GM18873 (cell line): ENCODE results near the gene VPS4A.
"Not testable (repeated sequence)": the region's sequence is repeated elsewhere in the genome, so short reads cannot be mapped to it uniquely, and the experiment has no call there.

Experiments used
- ATAC-seq: cut with Tn5 transposase; IDR thresholded peaks from one replicate; pipeline ENCODE4 v1.9.1; 2021; ENCODE audit warnings: mild to moderate bottlenecking, moderate library complexity, moderate number of reproducible peaks; ENCODE audit not compliant: unreplicated experiment, low FRiP score

Gene VPS4A

DNA sequence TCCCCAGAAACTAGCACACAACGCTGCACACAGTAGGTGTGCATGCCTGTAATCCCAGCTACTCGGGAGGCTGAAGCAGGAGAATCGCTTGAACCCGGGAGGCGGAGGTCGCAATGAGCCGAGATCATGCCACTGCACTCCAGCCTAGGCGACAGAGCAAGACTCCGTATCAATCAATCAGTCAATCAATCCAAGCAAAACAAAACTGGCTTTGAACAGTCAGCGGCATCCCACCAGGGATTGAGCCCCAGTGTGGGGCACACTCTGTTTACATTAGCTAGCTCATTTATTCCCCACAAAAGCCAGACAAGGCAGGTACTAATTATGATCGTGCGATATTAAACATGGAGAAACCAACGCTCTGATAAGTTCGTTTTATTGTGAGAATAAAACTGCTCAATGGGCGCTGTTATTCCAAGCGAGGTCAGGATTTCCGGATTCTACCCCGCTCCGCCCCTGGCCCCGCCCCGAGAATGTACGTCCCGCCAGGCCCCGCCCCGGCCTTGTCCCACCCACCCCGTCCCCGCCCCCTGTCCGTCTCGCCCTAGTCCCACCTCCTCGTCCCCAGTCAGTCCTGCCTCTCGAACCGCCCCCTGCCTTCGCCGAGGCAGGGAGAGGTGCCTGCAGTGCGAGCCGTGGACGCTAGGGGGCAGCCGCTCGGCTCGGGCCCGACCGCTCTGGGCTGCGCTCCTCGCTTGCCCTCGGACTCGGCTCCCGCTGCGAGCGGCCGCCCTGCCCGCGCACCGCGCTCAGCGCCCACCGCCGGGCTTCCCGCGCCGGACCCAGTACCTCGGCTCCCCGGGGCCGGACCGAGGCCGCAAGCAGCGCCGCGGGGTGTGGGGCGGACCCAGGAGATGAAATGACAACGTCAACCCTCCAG, at the start of gene VPS4A:
TSS of gene VPS4A (plus strand) at position 698 of the 880 bp plus-strand sequence. CDS start at position 860, 162 bp downstream.
- peak; percentile 81 for ATAC-seq

DNA sequence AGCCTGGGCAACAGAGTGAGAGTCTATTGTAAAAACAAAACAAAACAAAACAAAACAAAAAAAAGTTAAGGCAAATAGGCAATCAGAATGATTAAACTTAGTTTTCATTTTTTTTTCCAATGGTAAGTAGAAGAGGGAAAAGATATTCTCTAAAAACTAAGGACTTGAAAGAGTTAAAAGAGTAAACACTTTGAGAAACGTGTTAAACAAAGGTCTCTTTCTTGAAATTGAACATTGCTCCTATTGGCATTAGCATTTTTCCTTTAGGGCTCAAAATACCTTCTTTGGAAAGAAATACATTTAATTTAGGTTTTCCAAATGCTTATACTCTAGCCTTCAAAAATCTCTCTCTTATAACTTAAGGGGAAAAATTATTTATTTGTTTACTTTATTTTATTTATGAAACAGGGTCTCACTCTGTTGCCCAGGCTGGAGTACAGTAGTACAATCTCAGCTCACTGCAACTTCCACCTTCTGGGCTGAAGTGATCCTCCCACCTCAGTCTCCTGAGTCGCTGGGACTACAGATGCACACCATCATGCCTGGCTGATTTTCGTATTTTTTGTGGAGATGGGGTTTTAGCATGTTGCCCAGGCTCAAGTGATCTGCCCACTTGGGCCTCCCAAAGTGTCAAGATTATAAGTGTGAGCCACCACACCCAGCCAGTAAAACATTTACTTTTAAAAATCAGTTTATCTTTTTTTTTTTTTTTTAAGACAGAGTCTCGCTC, 44.7 kb upstream of the VPS4A start:
- no peak for ATAC-seq

DNA sequence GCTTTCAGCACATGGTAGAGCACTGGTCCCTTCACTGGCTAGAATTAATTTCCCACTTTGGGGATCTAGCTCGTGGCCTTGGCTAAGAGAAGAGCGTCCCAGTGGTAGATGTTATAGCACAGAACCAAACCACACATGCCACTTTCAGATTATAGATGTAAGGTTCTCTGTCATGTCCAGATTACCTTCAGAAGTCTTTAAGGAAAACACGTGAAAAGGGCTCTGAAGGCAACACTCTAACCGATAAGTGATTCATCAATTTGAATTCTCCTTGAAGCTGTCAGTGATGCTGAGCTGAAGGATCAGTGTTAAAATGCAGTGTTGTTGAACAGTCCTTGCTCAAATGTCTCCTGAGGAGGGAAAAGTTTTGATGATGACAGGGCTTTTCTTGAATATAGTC, 43.5 kb upstream of the VPS4A start:
- no peak for ATAC-seq

DNA sequence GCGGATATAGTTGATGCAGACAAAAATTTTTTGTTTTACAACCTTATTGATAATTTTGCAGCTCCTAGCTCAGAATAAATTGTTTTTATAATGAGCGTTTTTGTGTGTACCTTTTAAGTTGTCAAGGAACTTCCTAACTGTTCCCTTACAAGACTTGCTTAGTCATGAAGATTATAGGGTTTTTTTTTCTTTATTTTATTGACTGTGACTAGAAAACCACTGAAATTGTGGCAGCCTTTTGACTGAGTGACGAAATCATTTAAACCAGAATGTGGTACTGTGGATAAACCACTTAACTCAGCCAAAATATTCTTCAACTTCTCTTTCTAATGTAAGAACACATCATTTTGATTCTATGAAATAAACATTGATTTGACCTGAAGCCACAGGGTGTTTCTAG, 40.8 kb upstream of the VPS4A start:
- no peak for ATAC-seq

DNA sequence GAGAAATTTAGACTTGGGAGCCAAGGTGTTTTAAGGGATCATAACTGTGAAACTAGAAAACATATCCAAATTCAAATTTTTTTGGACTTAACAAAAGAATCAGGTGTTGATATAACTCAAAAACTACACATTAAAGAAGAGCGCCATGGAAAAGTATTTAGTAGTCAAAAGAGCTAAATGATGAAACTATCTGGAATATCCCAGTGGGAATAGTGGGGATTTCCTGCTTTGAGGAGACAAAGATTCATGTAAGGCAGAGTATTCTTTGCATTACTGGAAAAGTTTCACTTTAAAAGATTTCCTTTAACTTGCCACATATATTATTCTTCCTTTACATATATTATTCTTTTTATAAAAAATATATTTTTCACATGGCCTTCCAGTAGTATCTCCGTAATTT, 40.3 kb upstream of the VPS4A start:
- no peak for ATAC-seq

DNA sequence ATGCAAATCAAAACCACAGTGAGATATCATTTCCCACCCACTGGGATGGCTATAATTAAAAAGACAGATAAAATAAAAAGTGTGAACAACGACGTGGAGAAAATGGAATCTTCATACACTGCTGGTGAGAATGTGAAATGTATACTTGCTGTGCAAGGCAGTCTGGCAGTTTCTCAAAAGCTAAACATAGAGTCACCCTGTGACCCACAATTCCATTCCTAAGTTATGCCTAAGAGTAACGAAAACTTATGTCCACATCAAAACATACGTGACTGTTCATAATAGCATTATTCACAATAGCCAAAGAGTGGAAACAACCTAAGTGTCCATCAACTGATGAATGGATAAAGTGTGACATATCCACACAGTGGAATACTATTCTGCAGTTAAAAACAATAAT, 38.1 kb upstream of the VPS4A start:
- ATAC-seq, result no peak

DNA sequence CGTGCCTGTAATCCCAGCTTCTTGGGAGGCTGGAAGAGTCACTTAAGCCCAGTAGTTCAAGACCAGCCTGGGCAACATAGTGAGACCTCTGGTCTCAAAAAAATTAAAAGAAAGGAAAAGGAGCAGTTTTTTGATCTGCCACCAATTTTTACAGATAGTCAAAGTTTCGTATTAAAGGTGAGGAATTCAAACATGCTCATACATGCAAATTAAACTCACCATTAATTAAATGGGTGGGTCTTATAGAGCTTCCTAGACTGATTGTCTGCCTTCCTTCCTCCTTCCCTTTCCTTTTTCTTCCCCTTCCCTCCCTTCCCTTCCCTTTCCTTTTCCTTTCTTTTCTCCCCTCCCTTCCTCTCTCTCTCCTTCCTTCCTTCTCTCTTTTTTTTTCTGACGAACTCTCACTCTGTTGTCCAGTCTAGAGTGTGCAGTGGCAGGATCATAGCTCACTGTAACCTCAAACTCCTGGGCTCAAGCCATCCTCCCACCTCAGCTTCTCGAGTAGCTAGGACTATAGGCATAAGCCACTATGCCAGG, 36.4 kb upstream of the VPS4A start:
- no peak for ATAC-seq

DNA sequence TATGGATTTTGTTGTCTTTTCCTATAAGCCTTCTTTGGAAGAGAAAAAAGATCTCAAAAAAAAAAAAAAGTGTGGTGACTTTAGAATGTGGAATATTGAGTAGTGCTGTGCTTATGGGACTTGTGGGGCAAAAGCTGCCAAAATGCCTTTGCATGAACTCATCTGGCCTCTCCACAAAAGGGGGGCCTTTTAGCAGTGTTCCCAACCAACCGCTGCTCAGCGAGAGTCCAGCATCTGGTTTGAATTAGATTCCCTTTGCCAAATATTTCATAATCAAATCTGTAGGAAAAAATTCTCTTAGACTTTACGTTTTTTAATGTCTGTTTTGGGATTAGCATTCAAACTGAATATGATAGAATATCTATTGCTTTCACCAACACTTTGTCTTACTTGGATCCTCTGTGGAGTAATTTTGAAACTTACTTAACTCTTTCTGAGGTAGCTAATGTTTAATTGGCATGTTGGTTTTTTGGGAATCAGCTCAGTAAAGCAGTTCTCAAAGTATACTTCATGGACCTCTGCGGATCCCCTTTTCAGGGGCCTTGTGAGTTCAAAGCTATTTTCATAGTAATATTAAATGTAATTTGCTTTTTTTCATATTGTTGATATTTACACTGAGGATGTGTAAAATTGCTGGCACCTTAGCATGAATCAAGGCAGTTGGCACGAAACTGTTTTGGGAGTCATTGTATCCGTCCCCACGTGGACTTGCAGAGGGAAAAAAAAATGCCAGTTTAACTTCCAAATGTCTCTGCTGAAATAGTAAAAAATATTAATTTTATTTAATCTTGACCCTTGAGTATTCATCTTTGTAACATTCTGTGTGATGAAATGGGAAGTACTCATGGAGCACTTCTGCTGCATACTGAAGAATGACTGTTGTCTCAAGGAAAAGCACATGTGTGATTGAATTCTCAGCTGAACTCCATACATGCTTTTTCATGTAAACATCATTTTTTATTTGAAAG, 34.7 kb upstream of the VPS4A start:
- ATAC-seq, result no peak

DNA sequence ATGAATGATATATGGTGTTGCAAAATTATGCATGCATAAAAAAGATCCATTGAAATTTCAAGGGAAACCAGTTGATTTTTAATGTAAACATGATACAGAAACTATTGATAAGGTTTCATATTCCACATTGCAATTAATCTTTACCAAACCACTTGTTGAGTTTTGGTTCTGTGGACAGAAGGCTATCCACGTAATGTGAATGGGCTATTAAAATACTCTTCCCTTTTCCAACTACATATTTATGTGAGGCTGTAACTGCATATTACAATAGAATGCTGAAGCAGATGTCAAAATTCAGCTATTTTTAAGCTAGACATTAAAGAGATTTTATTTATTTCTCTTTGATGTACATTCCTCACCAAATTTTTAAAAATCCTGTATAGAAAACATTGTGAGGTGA, 33.7 kb upstream of the VPS4A start:
- ATAC-seq, result no peak

DNA sequence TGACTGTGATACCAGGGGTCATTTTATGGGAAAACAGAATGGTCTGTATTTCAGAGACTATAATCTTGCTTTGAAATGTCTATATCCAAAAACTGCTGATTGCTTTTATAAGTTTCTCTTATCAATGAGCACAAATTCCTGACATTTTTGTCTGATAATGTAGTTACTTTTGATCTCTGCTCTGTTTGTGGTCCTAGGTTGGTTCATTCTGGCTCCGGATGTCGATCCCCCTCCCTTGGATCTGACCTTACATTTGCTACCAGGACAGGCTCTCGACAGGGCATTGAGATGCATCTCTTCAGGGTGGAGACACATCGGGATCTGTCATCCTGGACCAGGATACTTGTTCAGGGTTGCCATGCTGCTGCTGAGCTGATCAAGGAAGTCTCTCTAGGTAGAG, 27.3 kb upstream of the VPS4A start:
- ATAC-seq, result no peak

DNA sequence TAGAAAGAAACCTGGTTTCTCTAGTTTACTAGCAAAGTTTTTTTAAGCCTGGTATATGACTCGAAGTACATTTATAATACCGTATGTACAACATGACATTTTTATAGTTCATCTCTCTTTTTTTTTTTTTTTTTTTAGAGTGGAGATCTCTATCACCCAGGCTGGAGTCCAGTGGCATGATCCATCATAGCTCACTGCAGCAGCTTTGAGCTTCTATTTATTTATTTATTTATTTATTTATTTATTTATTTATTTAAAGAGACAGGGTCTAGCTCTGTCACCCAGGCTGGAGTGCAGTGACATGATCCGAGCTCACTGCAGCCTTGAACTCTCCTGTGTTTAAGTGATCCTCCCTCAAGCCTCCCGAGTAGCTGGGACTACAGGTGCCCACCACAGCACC, 25.9 kb upstream of the VPS4A start:
- ATAC-seq, result no peak

DNA sequence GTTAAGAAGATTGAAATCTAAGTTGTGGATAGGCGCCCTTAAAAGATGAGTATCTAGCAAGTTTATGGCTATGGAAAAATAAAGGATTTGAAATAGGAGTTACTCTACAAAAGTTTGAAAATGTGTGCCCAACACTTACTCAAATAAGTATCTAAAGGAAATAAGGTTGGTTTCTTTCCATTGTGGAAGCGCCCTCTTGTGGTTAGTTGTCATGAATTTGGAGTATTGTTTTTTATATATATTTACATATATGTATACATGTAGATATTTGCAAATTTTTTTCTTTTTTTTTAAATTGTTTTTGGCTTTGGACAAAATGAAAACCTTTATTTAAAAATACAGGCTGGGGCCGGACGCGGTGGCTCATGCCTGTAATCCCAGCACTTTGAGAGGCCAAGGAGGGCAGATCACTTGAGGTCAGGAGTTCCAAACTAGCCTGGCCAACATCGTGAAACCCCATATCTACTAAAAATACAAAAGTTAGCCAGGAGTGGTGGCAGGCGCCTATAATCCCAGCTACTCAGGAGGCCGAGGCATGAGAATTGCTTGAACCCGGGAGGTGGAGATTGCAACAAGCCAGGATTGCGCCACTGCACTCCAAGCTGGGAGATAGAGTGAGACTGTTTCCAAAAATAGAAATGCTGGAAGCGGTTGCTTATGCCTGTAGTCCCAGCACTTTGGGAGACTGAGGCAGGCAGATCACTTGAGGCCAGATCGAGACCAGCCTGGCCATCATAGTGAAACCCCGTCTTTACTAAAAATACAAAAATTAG, 24.0 kb upstream of the VPS4A start:
- no peak for ATAC-seq

DNA sequence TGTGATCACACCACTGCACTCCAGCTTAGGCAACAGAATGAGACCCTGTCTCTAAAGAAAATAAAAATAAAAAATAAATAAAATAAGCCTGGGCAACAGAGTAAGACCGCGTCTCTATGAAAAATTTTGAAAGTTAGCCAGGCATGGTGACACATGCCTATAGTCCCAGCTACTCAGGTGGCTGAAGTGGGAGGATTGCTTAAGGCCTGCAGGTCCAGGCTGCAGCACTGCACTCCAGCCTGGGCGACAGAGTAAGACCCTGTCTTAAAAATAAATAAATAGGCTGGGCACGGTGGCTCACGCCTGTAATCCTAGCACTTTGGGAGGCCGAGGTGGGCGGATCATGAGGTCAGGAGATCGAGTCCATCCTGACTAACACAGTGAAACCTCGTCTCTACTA, 19.5 kb upstream of the VPS4A start:
- not testable (repeated sequence) for ATAC-seq

DNA sequence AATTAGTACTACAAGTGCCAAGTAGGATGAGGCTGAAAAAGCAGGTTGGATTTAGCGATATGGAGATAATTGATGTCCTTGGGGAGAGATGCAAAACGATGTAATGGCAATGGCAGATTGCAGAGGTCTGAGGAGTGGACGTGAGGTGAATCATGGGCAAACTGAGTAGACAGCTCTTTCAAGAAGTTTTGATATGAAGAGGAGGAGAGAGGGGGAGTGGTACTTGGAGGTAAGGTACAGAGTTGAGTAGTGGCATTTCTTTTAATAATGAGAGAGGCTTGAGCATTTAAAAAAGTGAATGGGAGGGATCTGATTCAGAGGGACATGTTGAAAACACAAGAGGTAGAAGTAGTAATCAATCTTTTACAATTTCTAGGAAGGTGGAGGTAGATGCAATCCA, 17.7 kb upstream of the VPS4A start:
- ATAC-seq, result no peak

DNA sequence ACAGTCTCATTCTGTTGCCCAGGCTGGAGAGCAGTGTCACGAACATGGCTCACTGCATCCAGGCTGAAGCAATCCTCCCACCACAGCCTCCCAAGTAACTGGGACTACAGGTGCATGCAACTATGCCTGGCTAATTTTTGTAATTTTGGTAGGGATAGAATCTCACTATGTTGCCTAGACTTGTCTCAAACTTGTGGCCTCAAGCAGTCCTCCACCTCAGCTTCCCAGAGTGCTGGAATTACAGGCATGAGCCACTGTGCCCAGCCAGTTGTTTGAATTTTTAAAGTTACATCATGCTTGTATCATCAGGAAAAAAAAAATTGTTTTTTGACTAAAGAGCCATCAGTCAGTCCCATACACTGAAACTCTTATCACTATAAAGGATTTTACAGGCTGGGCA, 17.1 kb upstream of the VPS4A start:
- ATAC-seq, result no peak

DNA sequence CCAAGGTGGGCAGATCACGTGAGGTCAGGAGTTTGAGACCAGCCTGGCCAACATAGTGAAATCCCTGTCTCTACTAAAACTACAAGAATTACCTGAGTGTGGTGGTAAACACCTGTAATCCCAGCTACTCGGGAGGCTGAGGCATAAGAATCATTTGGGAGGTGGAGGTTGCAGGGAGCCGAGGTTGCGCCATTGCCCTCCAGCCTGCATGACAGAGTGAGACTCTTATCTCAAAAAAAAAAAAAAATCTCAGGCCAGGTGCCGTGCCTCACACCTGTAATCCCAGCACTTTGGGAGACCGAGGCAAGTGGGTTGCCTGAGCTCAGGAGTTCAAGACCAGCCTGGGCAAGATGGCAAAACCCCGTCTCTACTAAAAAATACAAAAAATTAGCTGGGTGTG, 14.4 kb upstream of the VPS4A start:
- not testable (repeated sequence) for ATAC-seq

DNA sequence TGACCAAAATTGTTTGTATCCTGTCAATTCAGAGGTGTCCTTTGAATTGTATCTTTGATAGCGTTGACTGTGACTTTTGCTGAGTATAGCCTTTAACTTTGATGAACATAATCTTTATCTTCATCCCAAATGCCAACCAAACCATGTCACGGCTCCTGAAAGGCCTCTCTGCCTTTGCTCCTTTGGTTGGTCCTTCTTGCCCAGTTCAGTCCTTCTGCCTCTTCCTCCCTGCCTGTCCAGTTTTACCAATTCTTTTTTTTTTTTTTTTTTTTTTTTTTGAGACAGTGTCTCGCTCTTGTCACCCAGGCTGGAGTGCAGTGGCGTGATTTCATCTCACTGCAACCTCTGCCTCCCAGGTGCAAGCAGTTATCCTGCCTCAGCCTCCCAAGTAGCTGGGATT, 12.9 kb upstream of the VPS4A start:
- no peak for ATAC-seq

DNA sequence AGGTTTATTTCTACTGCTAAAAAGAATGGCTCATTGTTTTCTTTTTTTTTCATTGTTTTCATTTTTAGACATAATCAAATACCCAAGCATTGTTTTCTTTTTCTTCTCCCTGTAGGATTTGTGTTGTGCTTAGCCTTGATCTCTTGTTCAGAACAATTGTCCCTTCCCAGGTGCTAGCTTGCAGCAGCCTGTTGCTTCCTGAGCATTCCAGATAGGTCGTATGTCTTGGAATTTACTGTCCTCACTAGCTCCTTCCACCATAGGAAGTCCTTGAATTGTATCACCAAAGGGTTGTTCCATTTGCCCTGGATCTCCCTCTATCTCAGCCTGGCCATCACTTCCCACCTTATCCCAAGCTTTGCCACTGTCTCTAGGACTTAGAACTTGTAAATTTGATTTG, 10.0 kb upstream of the VPS4A start:
- no peak for ATAC-seq

DNA sequence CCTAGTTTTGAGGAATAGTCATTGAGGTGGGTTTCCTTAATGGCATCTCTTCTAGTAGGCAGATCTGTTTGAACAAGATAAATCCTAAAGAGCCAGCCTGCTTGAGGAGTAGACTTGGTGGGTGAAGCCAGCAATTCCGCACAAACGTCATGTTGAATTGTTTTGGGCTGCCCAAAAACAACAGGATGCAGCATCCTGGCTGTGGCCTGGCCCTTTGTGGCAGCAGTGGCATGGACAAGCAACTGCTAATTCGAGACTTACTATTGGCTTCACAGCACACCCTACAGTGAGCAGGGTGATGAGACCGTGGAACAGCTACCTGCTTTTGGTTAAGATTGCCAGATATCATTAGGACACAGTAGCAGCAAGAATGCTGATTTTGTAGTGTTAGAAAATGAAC, 9.3 kb upstream of the VPS4A start:
- no peak for ATAC-seq

DNA sequence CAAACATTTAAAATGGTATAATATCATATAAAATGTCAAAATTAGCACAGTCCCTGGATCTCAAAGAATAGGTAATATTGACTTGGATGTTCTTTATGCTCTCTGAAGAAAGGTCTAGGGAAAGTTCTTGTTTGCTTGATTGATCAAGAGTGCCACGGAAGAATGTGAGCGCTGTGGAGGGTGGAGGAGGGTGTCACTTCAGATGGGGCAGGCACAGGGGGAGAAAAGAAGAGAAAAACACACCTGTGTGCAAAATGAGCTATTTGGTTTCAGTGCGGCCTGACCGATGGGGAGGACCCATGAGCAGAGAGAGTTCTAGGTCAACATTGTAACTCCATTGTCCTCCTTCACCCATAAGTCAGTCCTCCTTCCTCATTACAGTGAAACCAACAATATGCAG, 8.8 kb upstream of the VPS4A start:
- no peak for ATAC-seq
